Fibroblast of skin of left biceps (primary cell): ENCODE data around the gene TSKS.

Source experiments
- DNase-seq, 2 experiments: peaks; one replicate each; pipeline ENCODE4 v3.0.0-alpha.2; 2013; ENCODE audit warnings: low read depth in 2 of 2

Gene TSKS

DNA sequence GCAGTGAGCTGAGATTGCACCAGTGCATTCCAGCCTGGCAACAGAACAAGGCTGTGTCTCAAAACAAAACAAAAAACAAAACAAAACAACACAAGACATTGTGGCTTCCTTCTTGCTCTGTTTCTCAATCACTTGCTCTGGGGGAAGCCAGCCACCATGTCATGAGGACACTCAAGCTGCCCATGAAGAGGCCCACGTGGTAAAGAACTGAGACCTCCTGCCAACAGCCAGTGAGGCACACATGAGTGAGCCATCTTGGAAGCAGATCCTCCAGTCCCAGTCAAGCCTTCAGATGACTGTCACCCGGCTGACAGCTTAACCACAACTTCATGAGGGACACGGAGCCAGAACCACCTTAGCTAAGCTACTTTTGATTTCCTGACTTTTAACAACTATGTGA, 47.0 kb downstream of the TSKS start:
- no peak for DNase-seq

GRCh38 chr19:49713236-49713845, 49.8 kb downstream of the TSKS start:
- DNase-seq: no peak

- no peak for DNase-seq
Observed at GRCh38 chr19:49712397-49712859, 50.7 kb downstream of the TSKS start.

DNA sequence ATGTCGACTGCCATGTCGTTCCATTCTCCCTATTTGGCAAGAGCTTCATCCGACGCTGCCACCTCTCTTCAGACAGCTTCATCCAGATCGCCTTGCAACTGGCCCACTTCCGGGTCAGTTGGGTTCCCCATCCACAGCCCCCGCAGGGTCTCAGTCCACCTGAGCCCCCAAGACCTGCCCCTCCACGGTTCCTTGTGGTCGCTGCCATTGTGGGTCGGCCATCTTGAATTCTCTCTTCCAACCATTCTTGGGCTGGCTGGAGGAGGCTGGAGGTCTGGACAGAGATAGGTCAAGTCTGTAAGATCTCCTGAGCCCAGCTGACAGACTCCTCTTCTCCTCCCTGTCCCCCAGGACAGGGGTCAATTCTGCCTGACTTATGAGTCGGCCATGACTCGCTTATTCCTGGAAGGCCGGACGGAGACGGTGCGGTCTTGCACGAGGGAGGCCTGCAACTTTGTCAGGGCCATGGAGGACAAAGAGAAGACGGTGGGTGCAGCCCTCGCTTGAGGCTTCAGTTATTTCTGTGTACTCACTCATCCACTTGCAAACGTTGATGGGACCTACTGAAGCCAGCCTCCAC, 52.6 kb downstream of the TSKS start:
- no peak for DNase-seq

DNA sequence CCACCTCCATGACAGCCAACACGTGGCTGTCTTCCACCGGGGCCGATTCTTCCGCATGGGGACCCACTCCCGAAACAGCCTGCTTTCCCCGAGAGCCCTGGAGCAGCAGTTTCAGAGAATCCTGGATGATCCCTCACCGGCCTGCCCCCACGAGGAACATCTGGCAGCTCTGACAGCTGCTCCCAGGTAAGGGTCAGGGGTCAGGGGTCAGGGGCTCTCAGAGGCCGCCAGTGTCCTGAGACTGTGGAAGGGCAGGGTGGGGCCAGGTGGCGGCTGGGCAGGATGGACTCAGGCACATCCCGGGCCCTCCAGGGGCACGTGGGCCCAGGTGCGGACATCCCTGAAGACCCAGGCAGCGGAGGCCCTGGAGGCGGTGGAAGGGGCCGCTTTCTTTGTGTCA, 57.2 kb downstream of the TSKS start:
- DNase-seq: no peak

GRCh38 chr19:49704888-49705642, 58.0 kb downstream of the TSKS start:
- no peak for DNase-seq

- DNase-seq: no peak
Observed at GRCh38 chr19:49701271-49701786, 61.8 kb downstream of the TSKS start.

DNA sequence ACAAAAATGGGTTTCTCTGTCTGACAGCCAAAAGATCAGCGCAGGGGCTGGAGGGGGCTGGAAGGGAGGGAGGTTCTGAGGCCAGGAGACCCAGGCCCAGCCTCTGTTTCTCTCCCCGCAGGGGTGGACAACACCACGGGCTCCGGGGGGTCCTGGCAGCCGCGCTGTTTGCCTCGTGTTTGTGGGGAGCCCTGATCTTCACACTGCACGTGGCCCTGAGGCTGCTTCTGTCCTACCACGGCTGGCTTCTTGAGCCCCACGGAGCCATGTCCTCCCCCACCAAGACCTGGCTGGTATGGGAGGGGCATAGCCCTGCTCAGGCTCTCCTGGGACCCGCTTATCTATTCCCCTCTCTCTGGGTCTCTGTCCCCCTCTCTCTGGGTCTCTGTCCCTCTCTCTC, 62.5 kb downstream of the TSKS start:
- no peak for DNase-seq

DNA sequence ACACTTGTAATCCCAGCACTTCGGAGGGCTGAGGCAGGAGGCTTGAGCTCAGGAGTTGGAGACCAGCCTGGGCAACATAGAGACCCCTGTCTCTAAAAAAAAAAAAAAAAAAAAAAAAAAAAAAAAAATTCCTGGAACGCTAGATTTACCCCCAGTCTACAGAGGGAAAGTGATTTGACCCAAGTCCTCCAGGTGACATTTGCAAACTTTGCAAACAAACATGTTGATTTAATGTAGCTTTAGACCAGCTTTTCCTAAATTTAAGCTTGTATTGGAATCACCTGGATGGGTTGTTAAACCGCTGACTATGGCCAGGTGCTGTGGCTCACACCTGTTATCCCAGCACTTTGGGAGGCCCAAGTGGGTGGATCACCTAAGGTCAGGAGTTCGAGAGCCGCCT, 63.7 kb downstream of the TSKS start:
- DNase-seq: no peak

- DNase-seq: no peak
Observed at GRCh38 chr19:49696865-49697264, 66.2 kb downstream of the TSKS start.

- DNase-seq: no peak
Observed at GRCh38 chr19:49696115-49696514, 67.0 kb downstream of the TSKS start.

GRCh38 chr19:49692147-49692506, 71.0 kb downstream of the TSKS start:
- DNase-seq: no peak

- peak; percentile 35 to 50 for DNase-seq
Observed at GRCh38 chr19:49691243-49692146, 71.6 kb downstream of the TSKS start.

DNA sequence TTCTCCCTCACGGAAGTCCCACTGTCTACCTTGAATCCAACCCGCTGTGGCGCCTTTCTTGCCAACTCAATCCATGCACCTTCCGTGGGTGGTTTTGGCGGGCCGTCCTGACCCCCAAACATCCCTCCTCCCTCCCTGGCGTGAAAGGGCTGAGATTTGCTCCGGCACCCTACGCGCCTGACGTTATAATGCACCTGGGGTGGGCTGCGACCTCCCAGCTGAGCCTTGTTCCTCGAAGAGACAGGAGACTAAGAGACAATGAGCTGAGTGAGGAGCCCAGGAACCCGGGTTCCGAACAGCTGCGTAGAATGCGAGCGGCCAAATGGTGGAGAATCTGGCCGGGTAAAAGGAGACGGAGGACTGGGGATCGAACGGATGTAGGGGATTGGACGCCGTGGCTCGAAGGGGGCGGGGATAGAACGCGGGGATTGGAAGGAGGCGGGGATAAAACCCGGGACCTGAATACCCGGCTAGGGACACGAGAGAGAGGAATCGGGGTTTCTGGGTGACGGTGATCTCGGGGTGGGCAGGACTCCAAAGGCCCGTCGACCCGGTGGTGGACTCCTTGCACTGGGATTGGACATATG, 72.4 kb downstream of the TSKS start, which contains the start of gene CPT1C:
TSS of gene CPT1C (plus strand) at position 461 of the 587 bp plus-strand sequence. CDS start 1,137 bp downstream, outside the sequence.
- peak; percentile 44 to 56 for DNase-seq

DNA sequence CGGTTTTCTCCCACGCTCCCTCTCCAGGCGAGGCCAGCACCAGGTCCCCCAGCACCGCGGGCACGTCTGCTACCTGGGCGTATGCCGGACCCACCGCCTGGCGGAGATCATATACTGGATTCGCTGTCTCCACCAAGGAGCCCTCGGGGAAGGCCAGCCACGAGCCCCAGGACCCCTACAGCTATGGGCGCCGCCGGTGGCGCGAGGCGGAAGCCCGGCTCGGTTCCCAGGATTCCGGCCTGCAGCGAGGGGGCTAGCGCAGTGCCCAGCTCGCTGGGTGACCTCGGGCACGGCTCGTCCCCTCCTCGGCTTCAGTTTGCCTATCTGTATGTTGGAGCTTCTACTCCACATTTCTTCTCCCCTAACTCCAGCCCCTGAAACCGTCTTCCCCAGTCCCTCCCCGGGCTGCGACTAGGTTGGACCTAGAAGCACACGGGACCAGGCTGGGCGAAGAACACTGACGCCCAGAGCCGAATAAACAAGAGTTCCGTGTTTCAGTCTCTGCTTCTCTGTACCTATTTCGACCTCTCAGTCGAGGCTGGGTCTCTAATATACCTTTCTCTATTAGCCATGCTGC, 72.9 kb downstream of the TSKS start:
- no peak for DNase-seq
